Activated T-helper 9 cell treated with anti-CD3 and anti-CD28 coated beads, Interleukin-2, amount 50 U/mL, for 16 hours (primary cell): Measurements from ENCODE around the gene DIRAS2.

ENCODE experiments used
- DNase-seq: peaks from one replicate; pipeline ENCODE4 v3.0.0-alpha.2; 2020; ENCODE audit warnings: low read depth

DIRAS2 gene

GRCh38 chr9:90612957-90613356 is 29.7 kb downstream of the DIRAS2 start:
- no peak for DNase-seq

- no peak for DNase-seq
Observed at GRCh38 chr9:90611568-90611967, 31.1 kb downstream of the DIRAS2 start.

DNA sequence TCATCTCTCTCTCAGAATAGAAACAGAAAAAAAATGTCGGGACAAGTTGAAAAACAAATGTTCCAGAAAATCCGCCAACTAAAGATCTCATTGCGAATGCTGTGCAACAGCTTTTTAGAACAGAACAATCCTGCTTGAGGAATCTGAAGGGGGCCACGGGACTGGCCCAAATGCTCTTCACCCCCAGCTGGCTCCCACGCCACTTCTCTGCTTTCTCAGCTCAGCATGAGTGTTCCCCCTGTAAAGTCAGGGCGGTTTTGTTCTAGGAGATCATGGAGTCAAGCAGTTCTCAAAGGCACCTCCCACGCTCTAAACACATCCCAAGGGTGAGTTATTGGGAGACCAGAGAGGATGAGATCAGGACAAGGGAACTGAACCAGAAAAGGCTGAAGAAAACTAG is 31.5 kb downstream of the DIRAS2 start:
- DNase-seq = no peak

GRCh38 chr9:90607701-90608516 is 34.7 kb downstream of the DIRAS2 start:
- DNase-seq = no peak

DNA sequence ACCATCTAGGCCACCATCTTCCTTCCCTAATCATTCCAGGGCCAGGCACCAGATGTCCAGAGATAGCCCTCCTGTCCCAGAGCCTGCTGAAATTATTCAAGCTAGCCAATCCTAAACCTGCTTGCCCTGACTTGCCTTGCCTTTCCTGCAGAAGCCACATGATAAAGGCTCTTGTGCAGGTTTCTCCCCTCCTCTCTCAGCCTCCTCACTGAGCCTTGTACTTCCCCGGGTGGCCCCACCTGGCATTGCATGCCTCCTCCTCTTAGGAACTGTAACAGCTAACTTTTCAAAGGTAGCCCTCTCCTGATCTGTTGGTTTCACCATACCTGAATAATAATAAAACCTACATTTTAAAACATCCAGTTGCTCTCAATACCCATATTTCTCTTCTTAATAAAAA is 42.6 kb downstream of the DIRAS2 start:
- no peak for DNase-seq

DNA sequence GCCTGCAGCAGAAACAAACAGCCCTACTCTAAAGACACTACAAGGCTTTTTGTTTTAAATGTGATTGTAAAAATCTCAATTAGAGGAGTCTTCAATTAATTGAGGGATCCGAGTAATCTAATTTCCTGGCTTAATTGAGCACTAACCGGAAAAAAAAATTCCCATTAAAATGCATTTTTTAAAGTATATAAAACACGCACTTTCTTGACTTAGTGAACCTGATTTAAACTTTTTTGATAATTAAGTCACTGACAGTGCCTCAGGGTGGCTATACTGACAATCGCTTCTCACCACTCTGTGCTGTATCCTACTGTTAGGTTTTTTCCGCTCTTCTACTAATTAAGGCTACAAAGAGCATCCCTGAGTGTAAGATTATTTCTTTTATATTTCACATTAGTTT is 44.4 kb downstream of the DIRAS2 start:
- no peak for DNase-seq

DNA sequence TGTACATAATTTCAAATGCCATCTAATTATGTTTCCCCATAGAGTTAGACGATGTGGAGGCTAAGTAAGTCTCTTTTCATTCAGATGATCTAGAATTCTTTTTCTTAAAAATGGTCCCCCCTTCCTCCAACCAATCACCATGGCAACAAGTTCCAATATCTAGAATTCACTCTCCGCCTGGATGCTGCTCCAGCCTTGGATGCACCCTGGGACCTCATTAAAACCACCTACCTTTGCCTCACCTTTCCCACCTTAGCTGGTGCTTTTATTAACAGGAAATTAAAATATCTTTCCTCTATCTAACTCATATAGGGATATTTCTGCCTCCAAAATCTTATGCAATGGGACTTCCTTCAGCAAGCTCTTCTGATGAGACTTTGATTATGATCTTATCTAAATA is 49.0 kb downstream of the DIRAS2 start:
- no peak for DNase-seq

- DNase-seq = no peak
Observed at GRCh38 chr9:90580576-90580975, 62.0 kb downstream of the DIRAS2 start.

DNA sequence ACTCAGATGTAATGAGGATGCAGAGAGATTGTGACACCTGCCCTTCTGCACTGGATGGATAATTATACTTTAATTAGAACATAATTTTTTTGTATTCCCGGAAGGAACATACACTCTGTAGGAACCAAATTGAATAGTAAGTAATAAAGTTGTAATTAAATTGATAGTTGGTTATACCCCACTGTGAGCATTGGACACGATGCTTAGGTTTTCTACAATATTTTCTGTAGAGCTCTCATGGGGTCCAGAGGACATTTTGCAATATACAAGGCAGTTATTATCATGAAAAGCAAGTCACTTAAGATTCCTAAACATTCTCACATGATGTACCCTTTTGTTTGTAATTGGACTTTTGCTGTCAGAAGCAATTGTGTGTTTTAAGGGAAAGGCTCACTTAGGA is 63.4 kb downstream of the DIRAS2 start:
- DNase-seq = no peak

DNA sequence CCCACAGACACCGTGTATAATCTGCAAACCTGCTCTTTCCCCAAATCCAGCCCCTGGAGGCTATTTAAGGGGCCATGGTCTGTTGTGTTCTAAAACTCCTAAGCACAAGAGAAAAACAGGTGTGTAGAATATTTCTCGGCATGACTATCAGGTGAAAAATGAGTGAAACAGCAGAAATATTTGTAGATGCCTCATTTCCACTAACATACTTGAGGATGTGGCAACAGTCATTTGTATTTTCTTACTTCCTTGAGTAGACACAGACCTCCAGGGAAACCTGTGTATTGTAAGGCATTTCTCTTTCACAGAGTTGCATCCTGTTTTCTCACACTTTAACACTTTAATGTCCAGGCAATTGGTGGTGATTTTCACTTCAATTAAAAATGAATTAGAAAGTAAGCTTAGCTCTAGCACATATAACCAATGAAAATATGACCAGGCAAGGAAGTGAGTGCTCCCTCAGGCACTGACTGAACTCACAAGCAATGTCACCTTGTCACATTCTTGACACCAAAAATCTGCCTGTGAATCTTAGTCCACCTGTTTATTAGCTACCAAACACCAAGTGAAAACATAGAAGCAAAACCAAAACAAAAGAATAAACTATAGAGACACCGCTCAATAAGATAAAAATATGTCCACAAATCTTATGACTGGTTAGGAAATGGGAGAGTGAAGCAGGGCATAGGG is 64.4 kb downstream of the DIRAS2 start:
- no peak for DNase-seq

DNA sequence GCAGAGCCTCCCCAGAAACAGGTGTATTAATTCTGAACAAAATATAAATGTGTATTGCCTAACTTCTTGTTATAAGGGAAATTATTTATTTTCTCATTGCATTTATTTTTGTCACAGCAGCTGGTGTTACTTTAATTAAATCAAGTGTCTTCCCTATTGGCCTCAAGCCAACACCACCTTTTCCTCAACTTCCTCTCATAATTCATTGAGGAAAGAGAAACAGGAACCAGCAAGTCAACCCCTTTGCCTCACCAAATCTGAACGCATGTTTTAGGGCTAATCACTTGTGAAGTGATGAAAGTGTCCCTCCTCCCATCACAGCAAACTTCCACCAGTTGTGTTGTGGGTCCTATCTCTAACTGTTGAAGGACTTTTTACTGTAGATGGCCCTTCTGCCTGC is 73.1 kb downstream of the DIRAS2 start:
- no peak for DNase-seq

DNA sequence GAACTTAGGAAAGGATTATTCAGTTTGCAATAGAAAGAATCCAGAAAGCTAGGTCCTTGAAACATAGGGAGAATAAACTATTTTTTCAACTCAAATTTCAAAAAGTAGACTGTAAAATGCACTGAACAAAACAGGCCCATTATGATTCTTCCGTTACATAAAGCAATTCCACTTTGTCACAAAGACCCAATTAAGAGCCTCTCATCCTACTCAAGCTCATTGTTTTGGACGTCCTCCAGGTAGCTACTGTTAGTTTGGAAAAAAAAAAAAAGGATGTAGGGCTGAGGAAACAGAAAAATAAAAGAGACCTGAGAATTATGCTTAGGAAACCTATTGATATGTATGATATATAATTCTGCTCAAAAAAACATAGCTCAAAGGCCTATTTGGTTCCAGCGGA is 74.0 kb downstream of the DIRAS2 start:
- DNase-seq = no peak

DNA sequence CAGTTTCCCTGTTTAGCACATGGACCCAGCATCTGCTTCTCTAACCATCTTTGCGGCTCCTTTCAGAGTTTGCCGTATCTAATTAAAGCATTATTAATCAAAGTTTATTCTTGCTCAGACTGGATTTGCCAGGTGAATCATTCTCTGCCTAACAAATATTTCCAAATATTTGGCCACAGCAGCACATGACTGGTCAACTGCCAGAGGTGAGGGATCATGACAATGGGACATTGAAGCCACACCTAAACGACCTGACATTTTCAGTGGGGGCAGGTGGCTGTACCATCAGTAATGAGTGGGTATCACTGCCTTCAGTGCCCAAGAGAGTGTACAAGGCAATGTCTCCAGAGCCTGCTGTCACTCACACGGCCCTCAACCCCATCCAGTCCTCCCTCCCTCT is 80.4 kb downstream of the DIRAS2 start:
- DNase-seq = no peak
